ENCODE results near the gene KRTAP27-1.

Gene KRTAP27-1

DNA sequence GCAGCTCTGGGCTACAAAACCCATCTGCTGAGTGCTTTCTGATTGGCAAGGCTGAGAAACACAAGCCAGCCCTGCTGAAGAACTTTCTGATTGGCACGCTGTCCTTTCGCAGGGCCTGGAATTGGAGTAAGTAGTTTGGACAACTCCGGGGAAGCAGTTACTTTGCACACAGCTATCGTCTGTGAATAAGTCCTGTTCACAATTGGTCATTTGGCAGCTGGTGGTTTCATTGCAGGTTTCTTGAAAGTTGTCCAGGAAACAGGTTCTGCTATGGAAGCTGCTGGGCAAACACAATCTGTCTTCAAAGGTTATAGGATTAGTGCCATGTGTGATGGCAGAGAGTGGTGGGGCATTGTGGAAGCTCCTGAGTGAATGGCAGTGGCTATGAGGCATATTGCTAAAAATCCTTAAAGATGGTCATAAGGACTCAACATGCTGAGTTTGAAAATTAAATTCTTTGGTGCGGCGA is at the start of gene KRTAP27-1:
TSS of gene KRTAP27-1 (minus strand) at position 419 of the 469 bp plus-strand sequence. CDS start at position 393, 26 bp downstream.
- FAIRE-seq (no peak), DNase-seq (ENCODE audit: insufficient read length, low spot score) (no peak)
- TF ChIP-seq, protein P1, sequence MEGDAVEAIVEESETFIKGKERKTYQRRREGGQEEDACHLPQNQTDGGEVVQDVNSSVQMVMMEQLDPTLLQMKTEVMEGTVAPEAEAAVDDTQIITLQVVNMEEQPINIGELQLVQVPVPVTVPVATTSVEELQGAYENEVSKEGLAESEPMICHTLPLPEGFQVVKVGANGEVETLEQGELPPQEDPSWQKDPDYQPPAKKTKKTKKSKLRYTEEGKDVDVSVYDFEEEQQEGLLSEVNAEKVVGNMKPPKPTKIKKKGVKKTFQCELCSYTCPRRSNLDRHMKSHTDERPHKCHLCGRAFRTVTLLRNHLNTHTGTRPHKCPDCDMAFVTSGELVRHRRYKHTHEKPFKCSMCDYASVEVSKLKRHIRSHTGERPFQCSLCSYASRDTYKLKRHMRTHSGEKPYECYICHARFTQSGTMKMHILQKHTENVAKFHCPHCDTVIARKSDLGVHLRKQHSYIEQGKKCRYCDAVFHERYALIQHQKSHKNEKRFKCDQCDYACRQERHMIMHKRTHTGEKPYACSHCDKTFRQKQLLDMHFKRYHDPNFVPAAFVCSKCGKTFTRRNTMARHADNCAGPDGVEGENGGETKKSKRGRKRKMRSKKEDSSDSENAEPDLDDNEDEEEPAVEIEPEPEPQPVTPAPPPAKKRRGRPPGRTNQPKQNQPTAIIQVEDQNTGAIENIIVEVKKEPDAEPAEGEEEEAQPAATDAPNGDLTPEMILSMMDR (IDR thresholded peaks at IDR 0.05; ENCODE audit: insufficient read depth, missing control alignments): no peak

DNA sequence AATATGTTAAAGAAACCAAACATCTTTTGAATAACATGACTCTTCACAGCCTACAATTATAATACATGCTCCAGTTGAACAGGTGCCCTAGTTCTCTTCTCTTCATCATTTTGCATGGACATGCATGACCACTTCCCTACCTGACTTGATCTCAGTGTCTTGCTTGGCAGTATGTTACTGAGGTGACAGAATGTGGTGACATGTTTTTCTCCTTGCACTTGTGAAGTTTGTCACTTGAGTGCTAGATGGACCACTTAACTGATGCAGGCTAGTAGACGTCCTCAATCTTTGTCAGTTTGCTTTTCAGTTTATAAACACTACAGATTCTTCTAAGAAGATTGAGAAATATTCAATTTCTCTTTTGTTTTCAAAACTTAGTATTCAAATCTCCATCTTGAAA is 44.7 kb upstream of the KRTAP27-1 start:
- TF ChIP-seq, protein P1 (IDR thresholded peaks at IDR 0.05; ENCODE audit: insufficient read depth, missing control alignments): no peak
- no peak for DNase-seq (ENCODE audit: insufficient read length, low spot score)
- no peak for FAIRE-seq

DNA sequence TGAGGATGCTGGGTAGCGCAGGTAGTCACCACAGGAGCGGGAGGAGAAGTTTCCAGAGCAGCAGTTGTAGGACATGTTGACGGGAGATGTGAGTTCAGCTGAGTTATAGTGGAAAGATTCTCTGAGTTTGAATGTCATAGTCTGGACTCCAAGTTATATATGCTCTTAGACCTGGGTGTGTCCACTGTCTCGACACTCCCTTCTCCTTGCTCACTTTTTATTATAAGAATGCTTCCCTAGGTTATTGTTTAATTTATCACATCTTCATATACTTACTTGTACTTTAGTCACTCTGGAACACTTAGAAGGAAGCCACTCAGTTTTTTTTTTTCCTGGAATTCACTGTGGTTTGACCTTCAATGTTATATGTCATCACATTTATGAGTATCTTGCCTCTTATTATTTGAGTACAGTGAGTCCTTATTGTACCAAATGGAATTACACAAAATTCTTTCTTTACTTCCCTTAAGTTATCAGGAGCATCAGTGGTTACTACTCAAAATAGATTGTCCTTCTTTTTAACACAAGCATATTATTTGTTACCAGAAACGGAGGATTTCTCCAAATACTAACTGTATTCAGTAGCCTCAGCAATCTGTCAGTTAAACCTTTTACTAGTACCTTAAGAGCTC is 34.8 kb upstream of the KRTAP27-1 start, which contains the start of gene KRTAP13-2:
TSS of gene KRTAP13-2 (minus strand) at position 133 of the 632 bp plus-strand sequence. CDS start at position 75, 58 bp downstream.
- TF ChIP-seq, protein P1 (IDR thresholded peaks at IDR 0.05; ENCODE audit: insufficient read depth, missing control alignments): no peak
- no peak for FAIRE-seq
- no peak for DNase-seq (ENCODE audit: insufficient read length, low spot score)

GRCh38 chr21:30355906-30356305 is 18.4 kb upstream of the KRTAP27-1 start:
- TF ChIP-seq, protein P1 (IDR thresholded peaks at IDR 0.05; ENCODE audit: insufficient read depth, missing control alignments): no peak
- FAIRE-seq (no peak), DNase-seq (ENCODE audit: insufficient read length, low spot score) (no peak)

GRCh38 chr21:30354308-30355005 is 17.0 kb upstream of the KRTAP27-1 start:
- no peak for DNase-seq (ENCODE audit: insufficient read length, low spot score)
- no peak for FAIRE-seq
- TF ChIP-seq, protein P1 (IDR thresholded peaks at IDR 0.05; ENCODE audit: insufficient read depth, missing control alignments): no peak

GRCh38 chr21:30351534-30351933 is 14.0 kb upstream of the KRTAP27-1 start:
- FAIRE-seq (no peak), DNase-seq (ENCODE audit: insufficient read length, low spot score) (no peak)
- TF ChIP-seq, protein P1 (IDR thresholded peaks at IDR 0.05; ENCODE audit: insufficient read depth, missing control alignments): no peak

GRCh38 chr21:30349572-30349971 is 12.1 kb upstream of the KRTAP27-1 start:
- DNase-seq (ENCODE audit: insufficient read length, low spot score) (no peak), FAIRE-seq (no peak)
- TF ChIP-seq, protein P1 (IDR thresholded peaks at IDR 0.05; ENCODE audit: insufficient read depth, missing control alignments): no peak

All from D721Med (cell line).